CD4-positive, alpha-beta T cell (primary cell): ENCODE data around the gene RNF150. TPM values are rescaled to one million over a fixed set of nuclear protein-coding genes. Genes with fewer than 3 reads are reported as not detected.

Experiments used
- ATAC-seq: fragments of 200-7000 bp; cut with Tn5 transposase; one replicate; pipeline ENCODE4 v1.10.0; 2022; ENCODE audit warnings: mild to moderate bottlenecking; ENCODE audit not compliant: poor library complexity
- CTCF ChIA-PET: fragments of 350-600 bp; sonication (Branson Sonifier 250); formaldehyde crosslinking; loops from one replicate; lab custom pipeline; 2021; ENCODE audit warnings: antibody characterized with exemption, inconsistent platforms; lab: Charles Lee
- POLR2A ChIA-PET: fragments of 350-600 bp; sonication (Branson Sonifier 250); formaldehyde crosslinking; loops from one replicate; lab custom pipeline; 2021; ENCODE audit warnings: antibody characterized with exemption, inconsistent platforms; lab: Charles Lee
- DNase-seq, 14 experiments: peaks; one replicate each; pipeline ENCODE4 v3.0.0-alpha.2; 2013 to 2020; ENCODE audit warnings: mixed read lengths in 2 of 14
- H3K27ac ChIP-seq, 2 donors: one replicate each; pipeline versions ENCODE4 v1.5.1 to v1.7.0; 2013; ENCODE audit warnings: low read length in 2 of 2, low read depth in 1 of 2, mild to moderate bottlenecking in 1 of 2
- H3K27me3 ChIP-seq, 2 experiments: 1 replicate in 1 of 2; 2 replicates in 1 of 2; pipeline versions ENCODE4 v1.6.1 to v1.7.0; 2013; ENCODE audit warnings: low read length in 2 of 2, control low read depth in 1 of 2, mild to moderate bottlenecking in 1 of 2, moderate library complexity in 1 of 2; ENCODE audit not compliant: insufficient read depth in 2 of 2, control insufficient read depth in 1 of 2
- H3K36me3 ChIP-seq: one replicate; pipeline ENCODE4 v1.6.1; 2013; ENCODE audit warnings: low read length, control low read depth; ENCODE audit not compliant: insufficient read depth
- H3K4me1 ChIP-seq: one replicate; pipeline ENCODE4 v1.6.1; 2013; ENCODE audit warnings: low read length, control low read depth; ENCODE audit not compliant: insufficient read depth
- H3K4me3 ChIP-seq: one replicate; pipeline ENCODE4 v1.5.1; 2013; ENCODE audit warnings: mild to moderate bottlenecking, low read length, moderate library complexity
- H3K9me3 ChIP-seq, 2 experiments: 1 replicate in 1 of 2; 2 replicates in 1 of 2; pipeline versions ENCODE4 v1.6.1 to v1.7.0; 2013; ENCODE audit warnings: low read length in 2 of 2, mild to moderate bottlenecking in 2 of 2, control low read depth in 1 of 2, moderate library complexity in 1 of 2; ENCODE audit not compliant: control insufficient read depth in 1 of 2, insufficient read depth in 1 of 2
- H3K27ac Mint-ChIP-seq: one replicate; pipeline ENCODE4 v1.8.0; 2020; ENCODE audit warnings: mixed read lengths
- H3K27me3 Mint-ChIP-seq: one replicate; pipeline ENCODE4 v1.8.0; 2021; ENCODE audit warnings: mixed read lengths
- H3K36me3 Mint-ChIP-seq: one replicate; pipeline ENCODE4 v1.8.0; 2021; ENCODE audit warnings: low read depth, mixed read lengths
- H3K4me1 Mint-ChIP-seq: one replicate; pipeline ENCODE4 v1.8.0; 2021; ENCODE audit warnings: low read depth, mixed read lengths
- H3K4me3 Mint-ChIP-seq: one replicate; pipeline ENCODE4 v1.8.0; 2020; ENCODE audit warnings: mild to moderate bottlenecking, mixed read lengths
- H3K9me3 Mint-ChIP-seq: one replicate; pipeline ENCODE4 v1.8.0; 2020; ENCODE audit warnings: mixed read lengths
- intact Hi-C, 2 experiments: fragments of 100-400 bp; cut with DNase I in 1 of 2; cut with micrococcal nuclease in 1 of 2; formaldehyde crosslinking; loops; one replicate each; pipeline versions ENCODE4 v1.15.1 to v1.9.0; 2023 to 2025; cut with DNase I, micrococcal nuclease
- total RNA-seq, 174 experiments: library from RNA in 2 of 174; stranded (reverse) in 2 of 174; gene quantifications; one replicate each; pipeline ENCODE4 v1.2.3 and lab custom pipeline; 2021 to 2026
- TF ChIP-seq, protein P1 (sequence below): fragments of 200-600 bp; IDR thresholded peaks from one replicate; pipeline ENCODE4 v1.8.0; 2022; ENCODE audit warnings: antibody characterized with exemption, mild to moderate bottlenecking

The RNF150 gene
- total RNA-seq, 2 experiments from 2014 or later, result not detected

DNA sequence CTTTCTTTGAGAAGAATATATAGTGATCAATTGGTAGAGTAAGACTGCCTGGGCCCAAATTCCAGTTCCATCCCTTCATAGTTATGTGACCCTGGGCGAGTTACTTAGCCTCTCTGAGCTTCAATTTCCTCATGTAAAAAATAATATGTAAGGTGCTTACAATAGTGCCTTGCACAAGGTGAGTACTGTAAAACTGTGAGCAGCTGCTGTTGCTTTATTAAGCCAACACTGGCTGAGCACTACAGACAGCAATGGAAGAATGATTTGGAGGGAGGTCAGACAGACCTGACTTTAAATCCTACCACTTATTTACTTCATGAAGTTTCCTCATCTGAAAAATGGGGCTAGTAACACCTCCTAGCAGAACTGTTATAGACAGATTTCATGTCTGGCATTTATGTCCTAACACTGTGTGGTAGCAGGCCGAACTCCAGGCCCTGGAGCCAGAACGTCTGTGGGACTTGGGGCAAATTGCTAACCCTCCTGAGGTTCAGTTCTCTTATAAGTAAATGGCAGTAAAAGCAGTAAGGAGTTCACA, 53.8 kb downstream of the RNF150 start:
- no peaks in the 10 kb centered on the region for H3K9me3 ChIP-seq
- intact Hi-C loops, result no loop called here
- Mint-ChIP-seq H3K4me3 (no peak overlapping the region), H3K9me3 (no peaks in the 10 kb centered on the region), H3K36me3 (no peaks in the 10 kb centered on the region), H3K4me1 (no peaks in the 10 kb centered on the region), H3K27me3 (peaks cover 3% of the 10 kb centered on the region), H3K27ac (no peak overlapping the region)
- ChIA-PET CTCF (no interaction called here), POLR2A (no interaction called here)
- TF ChIP-seq, protein P1, sequence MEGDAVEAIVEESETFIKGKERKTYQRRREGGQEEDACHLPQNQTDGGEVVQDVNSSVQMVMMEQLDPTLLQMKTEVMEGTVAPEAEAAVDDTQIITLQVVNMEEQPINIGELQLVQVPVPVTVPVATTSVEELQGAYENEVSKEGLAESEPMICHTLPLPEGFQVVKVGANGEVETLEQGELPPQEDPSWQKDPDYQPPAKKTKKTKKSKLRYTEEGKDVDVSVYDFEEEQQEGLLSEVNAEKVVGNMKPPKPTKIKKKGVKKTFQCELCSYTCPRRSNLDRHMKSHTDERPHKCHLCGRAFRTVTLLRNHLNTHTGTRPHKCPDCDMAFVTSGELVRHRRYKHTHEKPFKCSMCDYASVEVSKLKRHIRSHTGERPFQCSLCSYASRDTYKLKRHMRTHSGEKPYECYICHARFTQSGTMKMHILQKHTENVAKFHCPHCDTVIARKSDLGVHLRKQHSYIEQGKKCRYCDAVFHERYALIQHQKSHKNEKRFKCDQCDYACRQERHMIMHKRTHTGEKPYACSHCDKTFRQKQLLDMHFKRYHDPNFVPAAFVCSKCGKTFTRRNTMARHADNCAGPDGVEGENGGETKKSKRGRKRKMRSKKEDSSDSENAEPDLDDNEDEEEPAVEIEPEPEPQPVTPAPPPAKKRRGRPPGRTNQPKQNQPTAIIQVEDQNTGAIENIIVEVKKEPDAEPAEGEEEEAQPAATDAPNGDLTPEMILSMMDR, result no peak
- no peak overlapping the region for H3K4me3 ChIP-seq
- no peaks in the 10 kb centered on the region for H3K4me1 ChIP-seq
- H3K27me3 ChIP-seq, result no peaks in the 10 kb centered on the region
- no peak for ATAC-seq
- no peak for DNase-seq
- no peak overlapping the region for H3K27ac ChIP-seq
- no peaks in the 10 kb centered on the region for H3K36me3 ChIP-seq

GRCh38 chr4:141078871-141079270, 54.4 kb downstream of the RNF150 start:
- Histone ChIP-seq H3K27me3 (no peaks in the 10 kb centered on the region), H3K27ac (no peak overlapping the region), H3K4me1 (no peaks in the 10 kb centered on the region), H3K4me3 (no peak overlapping the region), H3K9me3 (no peaks in the 10 kb centered on the region), H3K36me3 (no peaks in the 10 kb centered on the region)
- Mint-ChIP-seq H3K4me1 (no peaks in the 10 kb centered on the region), H3K9me3 (no peaks in the 10 kb centered on the region), H3K27ac (no peak overlapping the region), H3K36me3 (no peaks in the 10 kb centered on the region), H3K4me3 (no peak overlapping the region), H3K27me3 (peaks cover 3% of the 10 kb centered on the region)
- ATAC-seq (no peak), DNase-seq (no peak)
- ChIA-PET POLR2A (no interaction called here), CTCF (no interaction called here)
- intact Hi-C loops, result no loop called here
- TF ChIP-seq, protein P1, result no peak

DNA sequence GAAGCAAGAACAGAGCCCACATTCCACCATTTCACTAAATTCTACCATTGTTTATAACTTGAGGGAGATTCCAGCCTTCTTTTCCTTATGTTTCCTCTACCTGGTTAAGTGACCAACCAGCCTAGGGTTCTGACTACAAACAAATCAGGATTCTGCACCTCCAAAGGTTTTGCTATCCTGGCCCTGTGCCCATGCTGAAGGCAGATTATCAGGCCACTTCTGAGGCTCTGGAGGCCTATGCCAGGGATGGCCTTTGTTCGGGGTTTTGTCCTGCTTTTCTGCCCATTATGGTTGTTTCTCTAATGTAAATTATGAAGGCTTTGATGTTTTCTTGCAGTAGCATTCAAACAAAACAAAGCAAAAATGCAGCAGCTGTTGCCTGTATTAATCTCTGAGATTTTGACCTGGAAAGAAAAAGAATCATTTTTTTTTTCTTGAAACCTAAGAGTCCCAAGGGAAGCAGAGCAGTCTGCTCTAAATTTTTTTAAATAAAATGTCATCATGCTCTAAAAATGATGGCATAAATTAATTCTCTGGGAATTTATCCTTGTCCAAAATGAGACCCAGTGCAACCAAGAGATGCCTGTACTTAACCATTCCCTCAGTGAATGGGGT, 55.6 kb downstream of the RNF150 start:
- no peaks in the 10 kb centered on the region for H3K4me1 ChIP-seq
- intact Hi-C loops, result no loop called here
- no peak overlapping the region for H3K4me3 Mint-ChIP-seq
- no peaks in the 10 kb centered on the region for H3K27me3 ChIP-seq
- H3K36me3 ChIP-seq, result no peaks in the 10 kb centered on the region
- H3K4me3 ChIP-seq, result no peak overlapping the region
- DNase-seq, result no peak
- ChIA-PET CTCF (no interaction called here), POLR2A (no interaction called here)
- no peak overlapping the region for H3K27ac ChIP-seq
- H3K4me1 Mint-ChIP-seq, result no peaks in the 10 kb centered on the region
- no peak for ATAC-seq
- no peaks in the 10 kb centered on the region for H3K9me3 ChIP-seq
- TF ChIP-seq, protein P1, result no peak
- no peaks in the 10 kb centered on the region for H3K36me3 Mint-ChIP-seq
- no peaks in the 10 kb centered on the region for H3K9me3 Mint-ChIP-seq
- no peak overlapping the region for H3K27ac Mint-ChIP-seq
- H3K27me3 Mint-ChIP-seq, result no peaks in the 10 kb centered on the region
